ENCODE results near the gene WDR90.
A peak's percentile ranks its signal among the peaks of the same experiment; 100 is the strongest.

The WDR90 gene

GRCh38 chr16:672371-672770 lies 23.2 kb downstream of the WDR90 start:
- H4K20me1 ChIP-seq: peaks cover 34 to 90% (median 82%) of the 10 kb centered on the region in 11 experiments; a peak in 21 of 22 replicates
- TF ChIP-seq Cebpa-rat (IDR thresholded peaks at IDR 0.05): no peak
- H3K9me3 ChIP-seq (replicated peaks in 1 of 11): no peaks in the 10 kb centered on the region
- no peak overlapping the region for H3K27ac ChIP-seq
- H3K4me1 ChIP-seq: peaks cover 14 to 35% (median 26%) of the 10 kb centered on the region in 10 experiments
- H3K27me3 ChIP-seq: peaks cover 12 to 29% (median 17%) of the 10 kb centered on the region in 11 experiments
- peaks cover 49 to 59% (median 52%) of the 10 kb centered on the region in 11 experiments for H3K36me3 ChIP-seq
- H3K4me2 ChIP-seq: no peak overlapping the region
- no peak overlapping the region for H3K4me3 ChIP-seq
- no peak overlapping the region for H3K9ac ChIP-seq

GRCh38 chr16:672851-673250 lies 23.7 kb downstream of the WDR90 start:
- TF ChIP-seq Cebpa-rat (IDR thresholded peaks at IDR 0.05): no peak
- H3K4me2 ChIP-seq: no peak overlapping the region
- H3K9me3 ChIP-seq (replicated peaks in 1 of 11): no peaks in the 10 kb centered on the region
- H3K27me3 ChIP-seq: peaks cover 12 to 29% (median 17%) of the 10 kb centered on the region in 11 experiments
- peaks cover 11 to 32% (median 22%) of the 10 kb centered on the region in 10 experiments for H3K4me1 ChIP-seq
- no peak overlapping the region for H3K27ac ChIP-seq
- H3K9ac ChIP-seq: no peak overlapping the region
- peaks cover 34 to 95% (median 82%) of the 10 kb centered on the region in 11 experiments; a peak in 21 of 22 replicates for H4K20me1 ChIP-seq
- no peak overlapping the region for H3K4me3 ChIP-seq
- H3K36me3 ChIP-seq: peaks cover 49 to 59% (median 52%) of the 10 kb centered on the region in 11 experiments

GRCh38 chr16:673399-673991 lies 24.3 kb downstream of the WDR90 start:
- H4K20me1 ChIP-seq: peaks cover 34 to 99% (median 84%) of the 10 kb centered on the region in 11 experiments; a peak in 21 of 22 replicates
- no peak overlapping the region for H3K9ac ChIP-seq
- H3K36me3 ChIP-seq: peaks cover 49 to 59% (median 52%) of the 10 kb centered on the region in 11 experiments
- no peak overlapping the region for H3K4me3 ChIP-seq
- no peak for TF ChIP-seq Cebpa-rat (IDR thresholded peaks at IDR 0.05)
- no peak overlapping the region for H3K27ac ChIP-seq
- H3K4me2 ChIP-seq: no peak overlapping the region
- H3K9me3 ChIP-seq (replicated peaks in 1 of 11): no peaks in the 10 kb centered on the region
- H3K4me1 ChIP-seq: peaks cover 11 to 32% (median 23%) of the 10 kb centered on the region in 10 experiments
- peaks cover 12 to 29% (median 17%) of the 10 kb centered on the region in 11 experiments for H3K27me3 ChIP-seq

GRCh38 chr16:674214-674881 lies 25.2 kb downstream of the WDR90 start:
- Histone ChIP-seq H4K20me1 (peaks cover 34 to 97% (median 81%) of the 10 kb centered on the region in 11 experiments; a peak in 21 of 22 replicates), H3K27me3 (peaks cover 12 to 29% (median 17%) of the 10 kb centered on the region in 11 experiments), H3K27ac (no peak overlapping the region), H3K9me3 (replicated peaks in 1 of 11) (no peaks in the 10 kb centered on the region), H3K4me3 (no peak overlapping the region), H3K4me2 (peak overlapping the region in 7 of 11 experiments; percentile 21 to 48 (median 38); a peak in 9 of 22 replicates), H3K4me1 (peaks cover 5 to 34% (median 23%) of the 10 kb centered on the region in 10 experiments; a peak in 19 of 20 replicates), H3K36me3 (peaks cover 48 to 55% (median 51%) of the 10 kb centered on the region in 11 experiments), H3K9ac (peak overlapping the region in 2 of 11 experiments; percentile 8 to 17; a peak in 2 of 22 replicates)
- TF ChIP-seq Cebpa-rat (IDR thresholded peaks at IDR 0.05): no peak

DNA sequence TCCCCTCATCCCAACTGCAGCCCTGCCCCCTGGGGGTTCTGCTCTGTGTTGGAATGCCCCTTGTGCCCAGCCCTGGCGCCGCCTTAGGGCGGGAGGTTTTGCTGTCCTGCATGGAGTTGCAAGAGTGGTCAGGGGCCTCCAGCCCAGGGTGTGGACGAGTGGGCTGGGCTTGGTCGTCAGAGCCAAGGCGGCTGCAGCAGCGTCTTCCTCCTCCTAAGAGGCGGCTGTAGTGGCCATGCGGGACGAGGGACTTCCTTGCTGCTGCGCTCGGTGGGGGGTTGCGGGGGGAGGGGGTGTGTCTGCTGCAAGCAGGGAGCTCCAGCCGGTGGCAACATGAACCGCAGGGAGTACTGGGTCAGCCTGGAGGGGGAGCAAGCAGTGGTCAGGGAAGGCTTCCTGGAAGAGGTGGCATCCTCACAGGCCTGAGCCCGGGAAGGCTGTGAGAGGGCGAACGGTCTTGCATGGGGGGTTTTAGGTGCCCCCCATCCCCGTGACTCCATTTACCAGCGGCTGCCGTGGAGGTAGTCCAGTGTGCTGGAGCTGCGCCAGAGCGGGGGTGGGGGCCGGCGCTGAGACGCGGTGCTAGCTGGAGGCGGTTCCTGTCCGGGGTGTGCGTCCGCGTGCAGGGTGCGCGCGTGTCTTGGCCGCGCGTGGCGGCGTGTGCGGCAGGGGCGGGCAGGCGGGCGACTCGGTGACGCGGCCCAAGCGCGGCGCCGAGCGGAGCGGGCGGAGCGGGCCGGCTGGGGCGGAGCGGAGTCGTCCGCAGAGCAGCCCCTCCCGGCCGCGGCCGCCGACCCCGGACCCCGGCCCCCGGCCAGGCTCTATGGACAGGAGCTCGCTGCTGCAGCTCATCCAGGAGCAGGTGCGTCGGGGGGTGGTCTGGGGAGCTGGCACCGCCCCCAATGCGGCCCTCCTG lies 26.1 kb downstream of the WDR90 start, which contains the start of gene RHBDL1:
Gene RHBDL1 (plus strand): TSS at position 704 of the 916 bp plus-strand sequence. CDS start 120 bp downstream, at position 824.
- Histone ChIP-seq H3K4me3 (no peak within 1 kb of the TSS), H4K20me1 (peaks cover 34 to 89% (median 72%) of the 10 kb centered on the region in 11 experiments; a peak in 21 of 22 replicates), H3K4me2 (peak within 1 kb of the TSS in 8 of 11 experiments; percentile 15 to 48 (median 36); a peak in 14 of 22 replicates)

GRCh38 chr16:675884-676564 lies 26.9 kb downstream of the WDR90 start:
- H3K27me3 ChIP-seq: peaks cover 12 to 29% (median 17%) of the 10 kb centered on the region in 11 experiments
- H3K9ac ChIP-seq: no peak overlapping the region
- H3K27ac ChIP-seq: no peak overlapping the region
- H3K36me3 ChIP-seq: peaks cover 32 to 38% (median 35%) of the 10 kb centered on the region in 11 experiments
- H3K4me1 ChIP-seq: peaks cover 4 to 26% (median 20%) of the 10 kb centered on the region in 10 experiments
- no peaks in the 10 kb centered on the region for H3K9me3 ChIP-seq (replicated peaks in 1 of 11)
- H3K4me3 ChIP-seq: no peak overlapping the region
- H4K20me1 ChIP-seq: peaks cover 38 to 89% (median 70%) of the 10 kb centered on the region in 11 experiments; a peak in 21 of 22 replicates
- H3K4me2 ChIP-seq: no peak overlapping the region
- TF ChIP-seq Cebpa-rat (IDR thresholded peaks at IDR 0.05): no peak

More for the DNA sequence above, 26.1 kb downstream of the WDR90 start, which contains the start of gene RHBDL1:
- TF ChIP-seq Cebpa-rat (IDR thresholded peaks at IDR 0.05): no peak
- Histone ChIP-seq H3K9ac (peak within 1 kb of the TSS in 2 of 11 experiments; percentile 8 to 17; a peak in 2 of 22 replicates), H3K4me1 (peaks cover 0 to 27% (median 18%) of the 10 kb centered on the region in 10 experiments; a peak in 16 of 20 replicates), H3K36me3 (peaks cover 40 to 46% (median 43%) of the 10 kb centered on the region in 11 experiments), H3K9me3 (replicated peaks in 1 of 11) (no peaks in the 10 kb centered on the region), H3K27ac (no peak within 1 kb of the TSS), H3K27me3 (peaks cover 12 to 29% (median 17%) of the 10 kb centered on the region in 11 experiments)

DNA sequence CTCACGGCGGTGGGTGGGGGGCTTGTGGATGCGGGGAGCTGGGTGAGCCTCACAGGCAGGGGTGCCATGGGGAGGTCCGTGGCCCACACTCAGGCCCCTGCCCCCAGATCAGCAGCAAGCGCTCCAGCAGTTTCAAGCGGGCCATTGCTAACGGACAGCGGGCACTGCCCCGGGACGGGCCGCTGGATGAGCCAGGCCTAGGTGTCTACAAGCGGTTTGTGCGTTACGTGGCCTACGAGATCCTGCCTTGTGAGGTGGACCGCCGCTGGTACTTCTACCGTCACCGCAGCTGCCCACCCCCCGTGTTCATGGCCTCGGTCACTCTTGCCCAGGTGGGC lies 27.4 kb downstream of the WDR90 start:
- H4K20me1 ChIP-seq: peaks cover 43 to 89% (median 71%) of the 10 kb centered on the region in 11 experiments; a peak in 21 of 22 replicates
- H3K9me3 ChIP-seq (replicated peaks in 1 of 11): no peaks in the 10 kb centered on the region
- no peak overlapping the region for H3K4me2 ChIP-seq
- no peak for TF ChIP-seq Cebpa-rat (IDR thresholded peaks at IDR 0.05)
- H3K4me1 ChIP-seq: peaks cover 9 to 32% (median 25%) of the 10 kb centered on the region in 10 experiments
- no peak overlapping the region for H3K27ac ChIP-seq
- H3K9ac ChIP-seq: no peak overlapping the region
- H3K4me3 ChIP-seq: no peak overlapping the region
- peaks cover 29 to 37% (median 33%) of the 10 kb centered on the region in 11 experiments for H3K36me3 ChIP-seq
- H3K27me3 ChIP-seq: peaks cover 12 to 29% (median 17%) of the 10 kb centered on the region in 11 experiments

DNA sequence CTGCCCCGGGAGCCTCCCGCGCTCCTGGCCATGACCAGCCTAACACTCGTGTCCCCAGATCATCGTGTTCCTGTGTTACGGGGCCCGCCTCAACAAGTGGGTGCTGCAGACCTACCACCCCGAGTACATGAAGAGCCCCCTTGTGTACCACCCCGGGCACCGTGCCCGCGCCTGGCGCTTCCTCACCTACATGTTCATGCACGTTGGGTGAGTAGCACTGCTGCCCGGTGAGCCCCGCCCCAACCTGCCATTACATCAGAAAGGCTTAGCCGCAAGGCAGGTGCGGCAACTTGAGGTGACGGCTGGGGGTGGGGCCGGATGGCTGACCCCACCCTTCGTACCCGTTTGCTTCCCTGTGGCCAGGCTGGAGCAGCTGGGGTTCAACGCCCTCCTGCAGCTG lies 27.7 kb downstream of the WDR90 start:
- Histone ChIP-seq H3K4me2 (no peak overlapping the region), H3K36me3 (peaks cover 31 to 38% (median 34%) of the 10 kb centered on the region in 11 experiments), H3K4me1 (peaks cover 13 to 35% (median 29%) of the 10 kb centered on the region in 10 experiments), H3K9me3 (replicated peaks in 1 of 11) (no peaks in the 10 kb centered on the region), H3K4me3 (no peak overlapping the region), H4K20me1 (peaks cover 47 to 90% (median 73%) of the 10 kb centered on the region in 11 experiments; a peak in 21 of 22 replicates), H3K27ac (no peak overlapping the region), H3K27me3 (peaks cover 12 to 29% (median 17%) of the 10 kb centered on the region in 11 experiments), H3K9ac (no peak overlapping the region)
- no peak for TF ChIP-seq Cebpa-rat (IDR thresholded peaks at IDR 0.05)
